GM12878 (cell line): ENCODE measurements around the gene GNG10. TPM values are rescaled to one million over a fixed set of nuclear protein-coding genes. Genes with fewer than 3 reads are reported as not detected.

Source experiments
- ATAC-seq: fragments of 200-7000 bp; cut with Tn5 transposase; 3 replicates; pipeline ENCODE4 v1.9.1; 2020; ENCODE audit warnings: mild to moderate bottlenecking, moderate library complexity
- BruUV-seq: library from RNA; stranded (reverse); fragments of 400-500 nt; replicated peaks from 2 replicates; lab custom pipeline; 2021; lab: Mats Ljungman, UMichigan
- CTCF ChIA-PET: fragments of 300-600 bp; sonication (Branson Sonifier 250); formaldehyde crosslinking; extraction: SDS; loops from one replicate; lab custom pipeline; 2021; ENCODE audit warnings: inconsistent platforms; lab: Yijun Ruan, JAX
- POLR2A ChIA-PET: fragments of 350-600 bp; formaldehyde crosslinking; extraction: SDS; loops from one replicate; lab custom pipeline; 2021; ENCODE audit warnings: inconsistent platforms; lab: Charles Lee
- RAD21 ChIA-PET: fragments of 300-600 bp; sonication (Branson Sonifier 250); formaldehyde crosslinking; loops from one replicate; lab custom pipeline; 2023; ENCODE audit warnings: antibody characterized with exemption; ENCODE audit not compliant: unreplicated experiment; lab: Charles Lee
- SMC1A ChIA-PET: fragments of 300-600 bp; sonication (Branson Sonifier 250); formaldehyde crosslinking; loops from one replicate; lab custom pipeline; 2023; ENCODE audit not compliant: unreplicated experiment, uncharacterized antibody; lab: Charles Lee
- DNase-seq: peaks from one replicate; pipeline ENCODE4 v3.0.0-alpha.2; 2011; ENCODE audit warnings: low read depth, low spot score
- FAIRE-seq: peaks from 3 replicates; lab custom pipeline; 2011; peaks lifted over from hg19 to GRCh38; lab: Jason Lieb, UNC
- H2AFZ ChIP-seq: 2 replicates; pipeline ENCODE4 v1.6.0; 2011; ENCODE audit warnings: low read depth, low read length, control low read depth; ENCODE audit not compliant: control insufficient read depth
- H3K27ac ChIP-seq: 2 replicates; pipeline ENCODE4 v1.5.1; 2011; ENCODE audit warnings: control low read depth; ENCODE audit not compliant: control insufficient read depth, insufficient read depth
- H3K27me3 ChIP-seq, 2 experiments: replicated peaks in 1 of 2; 2 replicates each; pipeline versions ENCODE4 v1.6.0 to v1.6.1; 2011; ENCODE audit warnings: low read length in 1 of 2; ENCODE audit not compliant: control insufficient read depth in 2 of 2, insufficient read depth in 2 of 2
- H3K36me3 ChIP-seq, 2 experiments: 2 replicates each; pipeline ENCODE4 v1.5.1; 2011; ENCODE audit warnings: low read length in 1 of 2; ENCODE audit not compliant: control insufficient read depth in 2 of 2, insufficient read depth in 2 of 2
- H3K4me1 ChIP-seq: 2 replicates; pipeline ENCODE4 v1.6.1; 2011; ENCODE audit warnings: mild to moderate bottlenecking, low read length, moderate library complexity, mixed read lengths; ENCODE audit not compliant: control insufficient read depth, insufficient read depth
- H3K4me2 ChIP-seq: 2 replicates; pipeline ENCODE4 v1.6.0; 2011; ENCODE audit warnings: control low read depth; ENCODE audit not compliant: control insufficient read depth, insufficient read depth
- H3K4me3 ChIP-seq: fragments of 200-600 bp; sonication (generic); 2 replicates; pipeline ENCODE4 v1.5.1; 2016
- H3K79me2 ChIP-seq: 2 replicates; pipeline ENCODE4 v1.6.0; 2011; ENCODE audit warnings: low read length; ENCODE audit not compliant: control insufficient read depth, insufficient read depth
- H3K9ac ChIP-seq: 2 replicates; pipeline ENCODE4 v1.8.0; 2011; ENCODE audit warnings: low read length, control low read depth, mixed read lengths; ENCODE audit not compliant: control insufficient read depth, insufficient read depth
- H3K9me3 ChIP-seq: replicated peaks from 3 replicates; pipeline ENCODE4 v1.5.1; 2011; ENCODE audit warnings: mild to moderate bottlenecking, low read length; ENCODE audit not compliant: control insufficient read depth, insufficient read depth
- H4K20me1 ChIP-seq: 2 replicates; pipeline ENCODE4 v1.6.0; 2011; ENCODE audit not compliant: control insufficient read depth, insufficient read depth
- NR2C1 ChIP-seq: fragments of 450-650 bp; IDR thresholded peaks from 2 replicates; pipeline ENCODE4 v1.6.1; 2017; ENCODE audit warnings: antibody characterized with exemption, mild to moderate bottlenecking, moderate library complexity
- RAD21 ChIP-seq: IDR thresholded peaks from 2 replicates; pipeline ENCODE4 v1.6.1; 2011; ENCODE audit warnings: mild to moderate bottlenecking, low read depth, low read length, moderate library complexity; ENCODE audit not compliant: insufficient read depth
- SMC3 ChIP-seq: IDR thresholded peaks from 2 replicates; pipeline ENCODE4 v1.6.1; 2011; ENCODE audit warnings: low read length, improper control_type of control experiment, borderline replicate concordance
- WGBS: methylation state at CpG from one replicate; pipeline ENCODE4 v1.1.6; 2016; ENCODE audit warnings: low lambda C conversion rate; ENCODE audit not compliant: insufficient replicate concordance, insufficient coverage; ENCODE audit errors: missing lambda C conversion rate; 5-methylcytosine and 5-hydroxymethylcytosine counted together
- in situ Hi-C: fragments of 300-500 bp; cut with MboI; formaldehyde crosslinking; loops from 9 replicates; pipeline ENCODE4 v1.14.3; 2018; ENCODE audit warnings: mixed read lengths
- intact Hi-C: fragments of 100-400 bp; cut with micrococcal nuclease; formaldehyde crosslinking; loops from one replicate; pipeline ENCODE4 v1.14.2; 2022; ENCODE audit not compliant: unreplicated experiment
- polyA plus RNA-seq, 11 experiments: library from polyadenylated mRNA; depleted of rRNA in 4 of 11; unstranded in 6 of 11; stranded (reverse) in 5 of 11; fragments of >200 nt; fragmentation: Nextera tagmentation in 4 of 11; fragmentation: Illumina TruSeq in 1 of 11; extraction: Ambion mirVana in 4 of 11; extraction: Trizol in 1 of 11; gene quantifications; 1 replicate in 1 of 11; 2 replicates in 10 of 11; pipeline versions ENCODE4 v1.2.1 to v1.2.3, GENCODE V29; 2011 to 2016; ENCODE audit warnings: inconsistent platforms in 2 of 11, missing spikeins in 2 of 11, low read depth in 1 of 11
- total RNA-seq, 4 experiments: library from RNA; depleted of rRNA in 3 of 4; stranded (reverse); fragments of >200 nt in 3 of 4; fragmentation: Illumina TruSeq in 1 of 4; extraction: Trizol in 1 of 4; gene quantifications; 2 replicates each; pipeline versions ENCODE4 v1.2.1 to v1.2.3, GENCODE V29; 2013 to 2021
- TF ChIP-seq, protein P1 (sequence below), 3 experiments: IDR thresholded peaks in 2 of 3; conservative IDR thresholded peaks in 1 of 3; 2 replicates each; pipeline ENCODE4 v1.5.1; 2011; ENCODE audit warnings: low read depth in 3 of 3, low read length in 3 of 3, mild to moderate bottlenecking in 3 of 3, control low read depth in 2 of 3, moderate library complexity in 2 of 3, inconsistent platforms in 1 of 3, mixed read lengths in 1 of 3; ENCODE audit not compliant: control insufficient read depth in 2 of 3, insufficient read depth in 1 of 3; ENCODE audit errors: extremely low read depth in 1 of 3

GNG10 gene
- total and polyA plus RNA-seq, 10 of the 15 experiments (the other 5 are each of a cell fraction or from before 2014, with no cell fraction given), result 12.0 to 28.2 (median 22.7) TPM

DNA sequence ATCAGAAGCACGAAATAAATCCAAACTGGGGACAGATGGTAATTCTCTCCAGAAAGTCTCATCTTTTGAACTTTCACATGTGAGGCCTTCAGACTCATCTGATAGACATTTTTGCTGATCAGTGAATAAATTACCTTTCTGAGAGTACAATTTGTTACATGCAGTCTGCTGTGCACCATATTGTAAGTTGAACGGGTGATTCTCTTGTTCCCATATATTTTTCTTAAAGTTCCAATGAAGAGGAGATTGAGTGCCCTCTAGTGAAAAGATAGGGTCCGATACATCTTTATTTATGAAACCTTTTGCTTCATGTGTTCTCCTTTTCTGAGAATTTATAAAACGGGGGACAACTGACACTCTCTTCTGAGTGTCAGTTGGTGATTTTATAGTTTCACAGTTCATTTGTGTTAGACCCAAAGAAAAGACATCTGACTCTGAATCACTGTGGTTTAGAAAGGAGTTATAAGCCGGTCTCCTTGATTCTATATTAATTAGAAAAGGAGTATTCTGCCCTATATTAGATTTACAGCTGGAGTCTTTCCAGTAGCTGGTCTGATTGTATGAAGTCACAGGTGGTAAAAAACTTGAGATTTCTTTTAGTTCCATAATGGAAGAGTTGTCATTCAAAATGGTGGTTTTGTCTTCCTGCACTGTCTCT is 30.4 kb downstream of the GNG10 start:
- peak; percentile 30; the same call in 1 of the 2 replicates for TF ChIP-seq SMC3
- no peak for TF ChIP-seq NR2C1
- peak; percentile 48 for TF ChIP-seq RAD21
- TF ChIP-seq, protein P1, sequence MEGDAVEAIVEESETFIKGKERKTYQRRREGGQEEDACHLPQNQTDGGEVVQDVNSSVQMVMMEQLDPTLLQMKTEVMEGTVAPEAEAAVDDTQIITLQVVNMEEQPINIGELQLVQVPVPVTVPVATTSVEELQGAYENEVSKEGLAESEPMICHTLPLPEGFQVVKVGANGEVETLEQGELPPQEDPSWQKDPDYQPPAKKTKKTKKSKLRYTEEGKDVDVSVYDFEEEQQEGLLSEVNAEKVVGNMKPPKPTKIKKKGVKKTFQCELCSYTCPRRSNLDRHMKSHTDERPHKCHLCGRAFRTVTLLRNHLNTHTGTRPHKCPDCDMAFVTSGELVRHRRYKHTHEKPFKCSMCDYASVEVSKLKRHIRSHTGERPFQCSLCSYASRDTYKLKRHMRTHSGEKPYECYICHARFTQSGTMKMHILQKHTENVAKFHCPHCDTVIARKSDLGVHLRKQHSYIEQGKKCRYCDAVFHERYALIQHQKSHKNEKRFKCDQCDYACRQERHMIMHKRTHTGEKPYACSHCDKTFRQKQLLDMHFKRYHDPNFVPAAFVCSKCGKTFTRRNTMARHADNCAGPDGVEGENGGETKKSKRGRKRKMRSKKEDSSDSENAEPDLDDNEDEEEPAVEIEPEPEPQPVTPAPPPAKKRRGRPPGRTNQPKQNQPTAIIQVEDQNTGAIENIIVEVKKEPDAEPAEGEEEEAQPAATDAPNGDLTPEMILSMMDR (IDR thresholded peaks at IDR 0.05 in 2 of 3, conservative IDR thresholded peaks at IDR 0.05 in 1 of 3; ENCODE audit: control insufficient read depth in 2 of 3, extremely low read depth in 1 of 3, insufficient read depth in 1 of 3, low read depth in 3 of 3, low read length in 3 of 3), result peak; percentile 9 to 42 (median 40); a peak in 2 of 6 replicates
- Histone ChIP-seq H3K79me2 (no peaks in the 10 kb centered on the region), H2AFZ (peak overlapping the region; percentile 17; the same call in 1 of the 2 replicates), H3K4me2 (no peak overlapping the region), H3K27me3 (no peaks in the 10 kb centered on the region), H3K36me3 (no peaks in the 10 kb centered on the region), H3K27ac (no peak overlapping the region), H4K20me1 (no peaks in the 10 kb centered on the region), H3K9ac (no peak overlapping the region), H3K9me3 (no peaks in the 10 kb centered on the region), H3K4me3 (no peak overlapping the region), H3K4me1 (no peaks in the 10 kb centered on the region)
- ChIA-PET SMC1A (interaction anchor here (0.5 to 3.6 kb wide), 4 partner anchors 8 to 383 kb away, joined by 3 to 18 read pairs (median 4); no protein-coding TSS in a partner anchor), RAD21 (interaction anchor here (3.6 kb wide), 1 partner anchor 94 kb away, joined by 13 read pairs; no protein-coding TSS in a partner anchor), POLR2A (no interaction called here), CTCF (interaction anchor here (0.9 to 2.5 kb wide), 5 partner anchors 10 to 383 kb away, joined by 3 to 12 read pairs (median 5); no protein-coding TSS in a partner anchor)
- FAIRE-seq, result peak; percentile 86
- in situ Hi-C loops, result no loop called here
- no peak for DNase-seq
- 48% methylated on average over 5 of the region's 5 CpGs for WGBS
- ATAC-seq, result peak; percentile 60
- intact Hi-C loops, result loop anchor here (2.0 to 10.0 kb wide), 2 partner anchors 95 to 257 kb away; no protein-coding TSS in a partner anchor
- BruUV-seq, result no TSS peak
